AG04450 (cell line): ENCODE measurements around the gene SLC13A3. TPM values are rescaled to one million over a fixed set of nuclear protein-coding genes. Genes with fewer than 3 reads are reported as not detected.

ENCODE experiments used
- CTCF ChIA-PET: fragments of 300-600, 350-600 bp; formaldehyde crosslinking; extraction: SDS; loops from one replicate; lab custom pipeline; 2022; ENCODE audit warnings: antibody characterized with exemption, inconsistent platforms; lab: Charles Lee
- POLR2A ChIA-PET: fragments of 350-600 bp; formaldehyde crosslinking; extraction: SDS; loops from one replicate; lab custom pipeline; 2021; ENCODE audit warnings: antibody characterized with exemption, inconsistent platforms; lab: Yijun Ruan, JAX
- DNase-seq: peaks from one replicate; pipeline ENCODE4 v3.0.0-alpha.2; 2011; ENCODE audit warnings: low read depth, low spot score
- H3K27ac ChIP-seq: one replicate; pipeline ENCODE4 v1.5.1; 2012; ENCODE audit warnings: low read depth, low read length, control low read depth
- H3K27me3 ChIP-seq: one replicate; pipeline ENCODE4 v1.6.0; 2012; ENCODE audit warnings: low read length; ENCODE audit not compliant: control insufficient read depth, insufficient read depth
- H3K4me3 ChIP-seq: 2 replicates; pipeline ENCODE4 v1.5.1; 2011; ENCODE audit warnings: mild to moderate bottlenecking, low read depth, low read length, control low read depth
- H3K9me3 ChIP-seq: 2 replicates; pipeline ENCODE4 v1.5.1; 2012; ENCODE audit warnings: low read length; ENCODE audit not compliant: control insufficient read depth, insufficient read depth
- polyA plus RNA-seq: library from polyadenylated mRNA; depleted of rRNA; stranded (reverse); fragments of >200 nt; gene quantifications from 2 replicates; pipeline ENCODE4 v1.2.3, GENCODE V29; 2011
- TF ChIP-seq, protein P1 (sequence below): IDR thresholded peaks from 2 replicates; pipeline ENCODE4 v1.5.1; 2011; ENCODE audit warnings: low read depth, low read length, control low read depth, inconsistent platforms

SLC13A3 gene
- polyA plus RNA-seq, 1 experiment, result 2.4 TPM

DNA sequence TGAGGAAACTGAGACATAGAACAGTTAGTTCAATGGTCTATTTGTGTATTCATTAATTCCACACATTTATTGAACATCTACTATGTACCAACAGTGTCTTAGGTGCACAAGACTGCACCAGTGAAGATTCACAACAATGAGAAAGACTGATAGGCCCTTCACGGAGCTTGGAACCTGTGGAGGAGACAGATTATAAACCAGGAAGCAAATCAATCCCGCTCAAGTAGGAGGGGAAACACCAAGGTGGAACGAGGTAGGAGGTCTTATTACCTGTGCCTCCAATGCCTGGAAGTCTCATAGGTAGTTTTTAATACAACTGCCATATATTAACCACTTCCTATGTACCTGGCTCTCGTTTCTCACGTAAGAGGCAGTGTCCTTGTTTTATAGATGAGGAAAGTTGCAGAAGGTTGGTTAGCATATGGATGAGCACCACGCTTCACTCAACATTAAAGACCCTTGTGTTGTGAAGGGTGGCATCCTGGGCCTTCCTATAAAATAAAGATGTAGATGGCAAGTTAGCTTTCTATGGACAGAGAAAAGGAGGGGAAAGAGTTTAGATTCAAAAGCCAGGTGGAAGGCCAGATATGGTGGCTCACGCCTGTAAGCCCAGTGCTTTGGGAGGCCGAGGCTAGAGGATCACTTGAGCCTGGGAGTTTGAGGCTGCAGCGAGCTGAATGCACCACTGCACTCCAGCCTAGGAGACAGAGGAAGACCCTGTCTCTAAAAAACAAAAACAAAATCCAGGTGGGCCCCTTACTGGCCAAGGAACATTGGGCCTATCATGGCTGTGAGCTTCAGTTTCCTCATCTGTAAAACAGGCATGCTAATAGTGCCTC, 45.1 kb downstream of the SLC13A3 start:
- H3K9me3 ChIP-seq, result no peaks in the 10 kb centered on the region; the same call in 1 of the 2 replicates
- H3K4me3 ChIP-seq, result no peak overlapping the region
- TF ChIP-seq, protein P1, sequence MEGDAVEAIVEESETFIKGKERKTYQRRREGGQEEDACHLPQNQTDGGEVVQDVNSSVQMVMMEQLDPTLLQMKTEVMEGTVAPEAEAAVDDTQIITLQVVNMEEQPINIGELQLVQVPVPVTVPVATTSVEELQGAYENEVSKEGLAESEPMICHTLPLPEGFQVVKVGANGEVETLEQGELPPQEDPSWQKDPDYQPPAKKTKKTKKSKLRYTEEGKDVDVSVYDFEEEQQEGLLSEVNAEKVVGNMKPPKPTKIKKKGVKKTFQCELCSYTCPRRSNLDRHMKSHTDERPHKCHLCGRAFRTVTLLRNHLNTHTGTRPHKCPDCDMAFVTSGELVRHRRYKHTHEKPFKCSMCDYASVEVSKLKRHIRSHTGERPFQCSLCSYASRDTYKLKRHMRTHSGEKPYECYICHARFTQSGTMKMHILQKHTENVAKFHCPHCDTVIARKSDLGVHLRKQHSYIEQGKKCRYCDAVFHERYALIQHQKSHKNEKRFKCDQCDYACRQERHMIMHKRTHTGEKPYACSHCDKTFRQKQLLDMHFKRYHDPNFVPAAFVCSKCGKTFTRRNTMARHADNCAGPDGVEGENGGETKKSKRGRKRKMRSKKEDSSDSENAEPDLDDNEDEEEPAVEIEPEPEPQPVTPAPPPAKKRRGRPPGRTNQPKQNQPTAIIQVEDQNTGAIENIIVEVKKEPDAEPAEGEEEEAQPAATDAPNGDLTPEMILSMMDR, result no peak
- no peak for DNase-seq
- no peak overlapping the region for H3K27ac ChIP-seq
- ChIA-PET POLR2A (no interaction called here), CTCF (no interaction called here)
- H3K27me3 ChIP-seq, result no peaks in the 10 kb centered on the region

DNA sequence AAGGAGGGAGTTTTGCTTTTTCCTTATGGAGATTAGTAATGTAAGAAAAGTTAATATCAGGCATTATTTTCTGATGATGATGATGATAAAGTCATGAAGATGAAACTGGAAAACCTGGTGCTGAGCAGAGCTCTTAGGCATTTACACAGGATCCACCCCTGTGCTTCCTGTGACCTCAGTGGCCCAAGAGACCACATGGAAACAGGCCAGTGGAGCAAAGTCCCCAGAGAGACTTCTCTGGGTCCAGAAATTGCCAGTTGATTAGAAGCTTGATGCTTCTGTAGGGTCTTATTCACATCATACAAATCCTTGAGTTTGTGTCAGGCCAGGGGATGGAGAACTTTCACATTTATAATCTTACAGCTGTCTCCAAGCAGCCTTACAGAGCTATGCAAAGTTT, 46.1 kb downstream of the SLC13A3 start:
- Histone ChIP-seq H3K4me3 (no peak overlapping the region), H3K27ac (no peak overlapping the region), H3K9me3 (no peaks in the 10 kb centered on the region), H3K27me3 (no peaks in the 10 kb centered on the region)
- DNase-seq, result no peak
- CTCF ChIA-PET, result no interaction called here
- TF ChIP-seq, protein P1, result no peak
- POLR2A ChIA-PET, result no interaction called here

DNA sequence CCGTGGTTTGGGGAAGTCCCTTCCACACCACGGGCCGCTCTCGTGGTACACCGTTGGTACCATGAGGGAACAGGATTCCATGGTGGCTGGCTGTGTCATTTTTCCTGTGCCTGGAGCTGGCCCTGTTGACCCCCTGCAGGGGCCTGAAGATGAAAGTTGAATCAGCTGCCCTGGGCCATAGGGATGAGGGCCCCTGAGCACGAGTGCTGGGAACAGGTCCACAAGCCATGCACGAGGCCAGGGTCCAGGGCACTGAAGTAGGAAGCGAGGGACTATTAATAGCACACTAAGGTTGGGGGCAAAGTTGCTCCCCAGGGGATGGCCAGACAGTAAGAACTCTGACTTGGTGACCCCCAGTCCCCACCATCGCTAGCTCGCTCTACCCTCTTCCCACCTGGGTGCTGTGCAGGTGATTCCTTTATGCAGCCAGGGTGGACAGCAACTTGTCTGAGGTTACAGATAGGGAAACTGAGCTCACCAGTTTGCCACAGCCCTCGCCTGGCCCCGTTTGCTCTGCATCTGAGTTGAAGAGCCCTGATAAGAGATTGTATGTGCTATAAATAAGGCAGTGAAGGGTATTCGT, 46.6 kb downstream of the SLC13A3 start:
- no peaks in the 10 kb centered on the region for H3K9me3 ChIP-seq
- H3K27ac ChIP-seq, result no peak overlapping the region
- POLR2A ChIA-PET, result no interaction called here
- no peak overlapping the region for H3K4me3 ChIP-seq
- H3K27me3 ChIP-seq, result no peaks in the 10 kb centered on the region
- CTCF ChIA-PET, result no interaction called here
- DNase-seq, result no peak
- TF ChIP-seq, protein P1, result no peak

DNA sequence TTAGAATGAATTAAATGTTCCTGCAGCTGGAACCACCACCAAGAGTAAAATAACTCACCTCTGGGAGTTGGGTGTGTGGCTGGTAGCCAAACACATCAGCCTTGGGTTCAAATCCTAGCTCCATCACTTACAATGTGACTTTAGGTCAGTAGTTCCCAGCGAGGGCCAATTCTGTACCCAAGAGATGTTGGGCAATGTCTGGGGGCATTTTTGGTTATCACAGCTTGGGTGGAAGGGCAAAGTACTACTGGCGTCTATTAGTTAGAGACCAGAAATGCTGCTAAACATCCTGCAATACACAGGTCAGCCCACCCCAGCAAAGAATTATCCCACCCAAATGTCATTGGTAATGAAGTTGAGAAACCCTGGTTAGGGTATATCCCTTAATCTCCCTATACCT, 48.8 kb downstream of the SLC13A3 start:
- POLR2A ChIA-PET, result no interaction called here
- Histone ChIP-seq H3K4me3 (no peak overlapping the region), H3K27me3 (no peaks in the 10 kb centered on the region), H3K27ac (no peak overlapping the region), H3K9me3 (no peaks in the 10 kb centered on the region)
- no peak for DNase-seq
- CTCF ChIA-PET, result interaction anchor here (0.6 kb wide), 1 partner anchor 114 kb away, joined by 3 read pairs; no protein-coding TSS in a partner anchor
- TF ChIP-seq, protein P1, result no peak

DNA sequence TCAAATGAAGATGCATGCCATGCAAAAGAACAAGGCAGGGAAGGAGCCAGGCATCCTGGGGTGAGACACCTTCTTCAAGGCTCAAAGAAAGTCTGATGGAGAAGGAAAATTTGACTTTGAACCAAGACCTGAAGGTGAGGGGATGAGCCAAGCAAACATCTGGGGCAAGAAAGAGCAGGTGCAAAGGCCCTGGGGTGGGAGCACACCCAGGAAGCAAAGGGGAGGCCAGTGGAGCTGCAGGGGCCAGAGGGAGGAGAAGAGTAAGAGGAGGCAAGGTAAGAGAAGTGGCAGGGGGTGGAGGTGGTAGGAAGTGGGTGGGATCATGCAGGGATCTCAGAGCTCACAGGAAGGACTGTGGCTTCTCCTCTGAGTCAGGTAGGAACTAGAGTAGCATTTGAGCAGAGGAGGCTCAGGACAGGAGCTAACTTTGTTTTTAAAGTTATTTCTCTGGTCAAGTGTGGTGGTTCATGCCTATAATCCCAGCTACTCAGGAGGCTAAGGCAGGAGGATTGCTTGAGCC, 49.6 kb downstream of the SLC13A3 start:
- no peak for DNase-seq
- ChIA-PET POLR2A (no interaction called here), CTCF (no interaction called here)
- no peak overlapping the region for H3K27ac ChIP-seq
- H3K9me3 ChIP-seq, result no peaks in the 10 kb centered on the region
- H3K27me3 ChIP-seq, result no peaks in the 10 kb centered on the region
- TF ChIP-seq, protein P1, result no peak
- H3K4me3 ChIP-seq, result no peak overlapping the region
